ENCODE measurements around the gene MYO6.

MYO6 gene

DNA sequence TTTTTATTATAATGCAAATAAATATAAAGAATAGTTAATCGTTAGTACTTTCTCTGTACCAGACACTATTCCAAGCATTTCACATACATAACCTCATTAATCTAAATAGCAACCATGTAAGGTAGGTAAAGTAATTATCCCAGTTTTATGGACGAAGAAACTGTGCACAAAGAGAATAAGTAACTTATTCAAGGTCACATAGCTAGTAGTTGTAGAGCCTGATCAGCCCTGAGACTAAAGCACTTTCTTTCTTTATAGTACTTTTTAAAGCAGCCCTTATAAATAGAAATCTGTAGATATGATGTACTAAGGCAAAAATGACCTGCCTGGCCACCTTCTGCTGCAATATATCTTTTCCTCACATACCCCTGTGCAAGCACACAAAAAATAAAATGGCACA lies 104.8 kb downstream of the MYO6 start:
- Histone ChIP-seq H3K4me2 (ENCODE audit: low read depth, low read length, poor library complexity, severe bottlenecking) (no peak overlapping the region), H3K36me3 (ENCODE audit: insufficient read depth, low read length) (no peaks in the 10 kb centered on the region), H3K9me2 (replicated peaks; ENCODE audit: low read depth, low read length) (no peaks in the 10 kb centered on the region), H3K9me3 (ENCODE audit: insufficient read depth, low read depth, low read length) (no peaks in the 10 kb centered on the region), H4K20me1 (ENCODE audit: insufficient read depth, low read length, poor library complexity, severe bottlenecking) (no peaks in the 10 kb centered on the region), H3F3A (ENCODE audit: low read depth) (no peaks in the 10 kb centered on the region), H3K27me3 (ENCODE audit: insufficient read depth, low read length, poor library complexity, severe bottlenecking) (no peaks in the 10 kb centered on the region), H3K79me2 (ENCODE audit: insufficient read depth, low read length) (no peaks in the 10 kb centered on the region), H3K4me3 (ENCODE audit: low read length, poor library complexity, severe bottlenecking) (no peak overlapping the region), H2AFZ (ENCODE audit: low read length) (no peak overlapping the region), H3K9ac (ENCODE audit: low read depth, low read length, poor library complexity, severe bottlenecking) (no peak overlapping the region), H3K4me1 (ENCODE audit: insufficient read depth, low read length, poor library complexity, severe bottlenecking) (no peaks in the 10 kb centered on the region)
- TF ChIP-seq, protein P1, sequence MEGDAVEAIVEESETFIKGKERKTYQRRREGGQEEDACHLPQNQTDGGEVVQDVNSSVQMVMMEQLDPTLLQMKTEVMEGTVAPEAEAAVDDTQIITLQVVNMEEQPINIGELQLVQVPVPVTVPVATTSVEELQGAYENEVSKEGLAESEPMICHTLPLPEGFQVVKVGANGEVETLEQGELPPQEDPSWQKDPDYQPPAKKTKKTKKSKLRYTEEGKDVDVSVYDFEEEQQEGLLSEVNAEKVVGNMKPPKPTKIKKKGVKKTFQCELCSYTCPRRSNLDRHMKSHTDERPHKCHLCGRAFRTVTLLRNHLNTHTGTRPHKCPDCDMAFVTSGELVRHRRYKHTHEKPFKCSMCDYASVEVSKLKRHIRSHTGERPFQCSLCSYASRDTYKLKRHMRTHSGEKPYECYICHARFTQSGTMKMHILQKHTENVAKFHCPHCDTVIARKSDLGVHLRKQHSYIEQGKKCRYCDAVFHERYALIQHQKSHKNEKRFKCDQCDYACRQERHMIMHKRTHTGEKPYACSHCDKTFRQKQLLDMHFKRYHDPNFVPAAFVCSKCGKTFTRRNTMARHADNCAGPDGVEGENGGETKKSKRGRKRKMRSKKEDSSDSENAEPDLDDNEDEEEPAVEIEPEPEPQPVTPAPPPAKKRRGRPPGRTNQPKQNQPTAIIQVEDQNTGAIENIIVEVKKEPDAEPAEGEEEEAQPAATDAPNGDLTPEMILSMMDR (conservative IDR thresholded peaks at IDR 0.05; ENCODE audit: low read length), result no peak
- TF ChIP-seq EZH2phosphoT487 (IDR thresholded peaks at IDR 0.05; ENCODE audit: borderline replicate concordance), result no peak

DNA sequence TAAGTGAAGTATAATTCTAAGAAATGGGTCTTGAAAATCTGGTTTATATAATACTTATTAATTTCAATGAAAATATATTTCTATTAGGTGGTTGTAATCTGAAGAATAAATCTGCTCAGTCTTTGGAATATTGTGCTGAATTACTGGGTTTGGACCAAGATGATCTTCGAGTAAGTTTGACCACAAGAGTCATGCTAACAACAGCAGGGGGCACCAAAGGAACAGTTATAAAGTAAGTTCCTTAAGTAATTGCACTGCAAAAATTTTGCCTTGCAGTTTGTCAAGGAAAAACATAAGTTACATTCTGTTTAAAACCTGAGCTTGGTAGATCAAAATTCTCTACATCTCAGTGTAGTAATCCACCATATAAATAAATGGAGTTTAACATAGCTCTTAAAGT lies 106.0 kb downstream of the MYO6 start:
- no peak for TF ChIP-seq EZH2phosphoT487 (IDR thresholded peaks at IDR 0.05; ENCODE audit: borderline replicate concordance)
- TF ChIP-seq, protein P1 (conservative IDR thresholded peaks at IDR 0.05; ENCODE audit: low read length), result peak; percentile 66

DNA sequence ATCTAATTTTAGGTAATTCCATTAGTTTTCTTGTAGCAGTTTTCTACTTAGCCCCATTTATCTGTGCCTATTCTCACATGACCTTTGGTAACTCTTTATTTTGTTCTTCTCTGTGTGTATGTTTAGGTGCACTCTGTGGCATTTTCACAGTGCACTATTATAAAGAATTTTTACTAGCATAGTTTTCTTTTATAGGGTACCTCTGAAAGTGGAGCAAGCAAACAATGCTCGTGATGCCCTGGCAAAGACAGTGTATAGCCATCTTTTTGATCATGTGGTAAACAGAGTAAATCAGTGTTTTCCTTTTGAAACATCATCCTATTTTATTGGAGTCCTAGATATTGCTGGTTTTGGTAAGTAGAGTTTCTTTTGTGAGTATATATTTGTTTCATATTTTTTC lies 107.9 kb downstream of the MYO6 start:
- no peaks in the 10 kb centered on the region for H3K9me3 ChIP-seq (ENCODE audit: insufficient read depth, low read depth, low read length)
- no peak for TF ChIP-seq EZH2phosphoT487 (IDR thresholded peaks at IDR 0.05; ENCODE audit: borderline replicate concordance)
- TF ChIP-seq, protein P1 (conservative IDR thresholded peaks at IDR 0.05; ENCODE audit: low read length), result no peak
- H3K4me3 ChIP-seq (ENCODE audit: low read length, poor library complexity, severe bottlenecking), result no peak overlapping the region
- no peaks in the 10 kb centered on the region for H3F3A ChIP-seq (ENCODE audit: low read depth)
- H3K4me1 ChIP-seq (ENCODE audit: insufficient read depth, low read length, poor library complexity, severe bottlenecking), result no peaks in the 10 kb centered on the region
- no peaks in the 10 kb centered on the region for H3K27me3 ChIP-seq (ENCODE audit: insufficient read depth, low read length, poor library complexity, severe bottlenecking)
- no peak overlapping the region for H3K4me2 ChIP-seq (ENCODE audit: low read depth, low read length, poor library complexity, severe bottlenecking)
- no peak overlapping the region for H3K9ac ChIP-seq (ENCODE audit: low read depth, low read length, poor library complexity, severe bottlenecking)
- no peaks in the 10 kb centered on the region for H4K20me1 ChIP-seq (ENCODE audit: insufficient read depth, low read length, poor library complexity, severe bottlenecking)
- no peaks in the 10 kb centered on the region for H3K36me3 ChIP-seq (ENCODE audit: insufficient read depth, low read length)
- no peak overlapping the region for H2AFZ ChIP-seq (ENCODE audit: low read length)
- H3K9me2 ChIP-seq (replicated peaks; ENCODE audit: low read depth, low read length), result no peaks in the 10 kb centered on the region
- no peaks in the 10 kb centered on the region for H3K79me2 ChIP-seq (ENCODE audit: insufficient read depth, low read length)

More for the DNA sequence above, 106.0 kb downstream of the MYO6 start:
- H3K79me2 ChIP-seq (ENCODE audit: insufficient read depth, low read length), result no peaks in the 10 kb centered on the region
- no peaks in the 10 kb centered on the region for H3F3A ChIP-seq (ENCODE audit: low read depth)
- H3K36me3 ChIP-seq (ENCODE audit: insufficient read depth, low read length), result no peaks in the 10 kb centered on the region
- H3K9ac ChIP-seq (ENCODE audit: low read depth, low read length, poor library complexity, severe bottlenecking), result no peak overlapping the region
- no peak overlapping the region for H3K4me3 ChIP-seq (ENCODE audit: low read length, poor library complexity, severe bottlenecking)
- no peak overlapping the region for H3K4me2 ChIP-seq (ENCODE audit: low read depth, low read length, poor library complexity, severe bottlenecking)
- no peaks in the 10 kb centered on the region for H4K20me1 ChIP-seq (ENCODE audit: insufficient read depth, low read length, poor library complexity, severe bottlenecking)
- no peaks in the 10 kb centered on the region for H3K4me1 ChIP-seq (ENCODE audit: insufficient read depth, low read length, poor library complexity, severe bottlenecking)
- H3K9me3 ChIP-seq (ENCODE audit: insufficient read depth, low read depth, low read length), result no peaks in the 10 kb centered on the region
- no peak overlapping the region; the same call in 1 of the 2 replicates for H2AFZ ChIP-seq (ENCODE audit: low read length)
- no peaks in the 10 kb centered on the region for H3K9me2 ChIP-seq (replicated peaks; ENCODE audit: low read depth, low read length)
- no peaks in the 10 kb centered on the region for H3K27me3 ChIP-seq (ENCODE audit: insufficient read depth, low read length, poor library complexity, severe bottlenecking)

Data from Loucy (cell line).